ENCODE measurements around the gene SERPINA9.
"Not testable (repeated sequence)": the region's sequence is repeated elsewhere in the genome, so short reads cannot be mapped to it uniquely, and the experiment has no call there.

Gene SERPINA9

DNA sequence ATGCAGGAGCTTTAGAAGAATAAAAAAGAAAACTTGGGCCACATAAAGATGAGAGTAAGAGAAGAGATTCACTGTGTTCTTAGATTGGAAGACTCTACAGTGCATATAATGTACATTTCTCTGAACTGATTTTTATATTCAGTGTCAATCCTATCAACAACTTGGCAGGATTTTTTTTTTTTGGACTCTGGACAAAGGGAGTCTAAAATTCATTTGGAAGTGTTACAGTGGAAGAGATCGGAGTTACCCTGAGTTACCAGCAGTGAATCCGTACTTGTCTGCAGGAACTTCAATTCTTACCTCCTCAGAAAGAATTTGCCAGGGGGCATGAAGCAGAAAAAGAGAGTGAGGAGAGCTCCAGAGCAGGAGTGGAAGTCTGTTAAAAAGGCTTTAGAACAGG, 47.4 kb downstream of the SERPINA9 start:
- no peak for DNase-seq (ENCODE audit: low read depth in 2 of 2, low spot score in 1 of 2)

DNA sequence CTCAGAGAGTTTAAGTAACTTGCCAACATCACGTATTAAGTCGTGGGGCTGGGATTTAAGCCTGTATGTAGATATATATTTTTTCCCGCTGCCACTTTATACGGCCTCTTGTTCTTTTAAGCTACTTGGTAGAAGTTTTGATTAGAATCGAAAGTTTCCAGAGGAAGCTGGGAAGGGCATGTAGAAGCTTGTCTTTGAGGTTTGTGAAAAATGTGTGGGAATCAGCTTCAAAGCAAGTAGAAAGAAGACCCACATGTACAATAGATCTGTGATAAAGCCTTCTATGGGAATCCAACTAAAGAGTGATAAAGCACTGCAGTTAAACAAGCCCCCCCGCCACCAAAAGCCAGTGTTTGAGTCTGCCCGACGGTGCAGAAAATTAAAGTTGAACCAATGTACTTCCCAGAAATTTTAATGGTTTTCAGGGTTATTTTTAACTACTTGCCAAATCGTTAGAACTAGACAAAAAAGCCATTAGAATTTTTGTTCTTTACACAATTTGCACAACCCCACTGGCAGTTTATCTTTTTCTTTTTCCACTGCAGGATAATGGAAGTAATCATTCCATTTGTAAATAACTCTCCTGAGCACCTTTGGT, 48.9 kb downstream of the SERPINA9 start:
- no peak for DNase-seq (ENCODE audit: low read depth in 2 of 2, low spot score in 1 of 2)

DNA sequence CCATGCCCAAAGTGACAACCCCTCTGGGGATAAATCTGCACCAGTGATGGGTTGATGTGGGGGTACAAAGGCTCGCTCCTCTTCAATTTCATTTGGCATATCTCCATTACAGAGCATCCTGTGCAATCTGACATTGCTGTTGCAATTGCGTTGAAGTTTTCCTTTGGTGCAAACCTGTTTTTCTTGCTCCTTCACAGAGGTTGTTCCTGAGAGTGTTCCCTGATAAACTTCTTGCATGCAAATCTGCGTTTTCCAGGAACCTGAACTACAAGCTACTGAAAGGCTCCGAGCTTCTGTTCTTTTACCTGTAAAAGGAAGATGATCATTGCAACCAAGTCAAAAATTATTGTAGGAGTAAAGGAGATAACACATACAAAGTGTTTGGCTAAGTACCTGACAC, 49.5 kb downstream of the SERPINA9 start:
- DNase-seq (ENCODE audit: low read depth in 2 of 2, low spot score in 1 of 2): no peak

DNA sequence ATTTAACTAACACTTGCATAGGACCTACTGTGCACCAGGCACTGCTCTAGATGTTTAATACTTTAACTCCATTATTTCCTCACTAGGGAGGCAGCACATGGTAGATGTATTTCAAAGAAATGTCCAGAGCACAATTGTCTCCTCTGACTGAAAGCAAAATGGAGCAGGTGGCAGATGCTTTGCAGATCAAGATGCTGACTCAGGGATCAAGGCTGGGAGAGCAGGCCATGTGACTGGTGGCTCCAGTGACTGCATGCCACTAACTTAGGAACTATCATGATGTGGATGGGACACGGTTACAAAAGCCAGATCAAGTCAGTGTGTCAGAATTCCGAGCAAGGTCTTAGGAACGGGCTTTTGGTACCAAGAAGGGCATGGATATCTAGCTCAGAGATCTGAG, 51.6 kb downstream of the SERPINA9 start:
- DNase-seq (ENCODE audit: low read depth in 2 of 2, low spot score in 1 of 2): no peak

DNA sequence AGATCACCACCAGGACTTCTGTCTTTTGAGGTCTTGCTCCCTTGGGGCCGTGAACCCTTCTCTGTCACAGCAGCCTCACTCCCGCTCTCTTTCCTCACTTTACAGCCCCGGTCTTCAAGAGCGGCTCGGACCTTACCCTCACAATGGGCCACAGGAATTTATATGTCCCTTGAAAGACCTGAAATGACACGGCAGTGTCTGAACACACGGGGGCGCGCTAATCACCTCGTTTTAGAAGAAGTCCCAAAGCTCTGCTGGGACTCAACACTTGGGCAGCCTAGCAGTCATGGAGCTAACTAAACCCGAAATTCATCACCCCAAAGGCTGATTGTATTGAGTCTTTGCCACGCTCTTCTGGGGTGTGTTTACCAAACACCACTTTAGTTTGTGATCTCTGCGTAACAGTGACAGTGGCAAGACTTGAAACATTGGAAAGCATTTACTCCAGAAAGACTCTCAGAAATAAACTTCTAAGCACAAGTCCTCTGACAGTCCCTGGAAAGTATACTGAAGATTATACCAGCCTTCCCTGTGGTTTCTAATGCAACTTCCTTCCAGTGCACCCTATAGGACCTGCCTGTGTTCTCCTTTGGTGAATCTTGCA, 52.4 kb downstream of the SERPINA9 start:
- DNase-seq (ENCODE audit: low read depth in 2 of 2, low spot score in 1 of 2): peak in 1 of 2 donors; percentile 11

DNA sequence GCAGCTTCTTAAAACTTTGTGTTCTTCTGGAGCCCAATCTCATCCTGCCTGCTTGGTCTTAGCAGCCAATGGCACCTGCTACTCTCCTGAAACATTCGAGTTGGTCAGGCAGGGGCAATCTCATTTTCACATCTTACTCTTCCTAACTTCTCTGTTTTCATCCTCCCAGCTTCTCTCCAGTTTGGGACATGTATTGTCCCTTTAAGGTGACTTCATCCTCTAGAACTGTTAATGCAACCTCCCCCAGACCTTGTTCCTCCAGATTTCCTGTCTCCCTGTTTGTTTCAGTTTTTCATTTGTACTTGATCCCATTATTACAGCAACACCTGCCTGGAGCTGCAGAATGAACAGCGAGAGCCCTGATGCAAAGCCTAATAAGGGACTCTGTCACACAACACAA, 54.7 kb downstream of the SERPINA9 start:
- DNase-seq (ENCODE audit: low read depth in 2 of 2, low spot score in 1 of 2): no peak

DNA sequence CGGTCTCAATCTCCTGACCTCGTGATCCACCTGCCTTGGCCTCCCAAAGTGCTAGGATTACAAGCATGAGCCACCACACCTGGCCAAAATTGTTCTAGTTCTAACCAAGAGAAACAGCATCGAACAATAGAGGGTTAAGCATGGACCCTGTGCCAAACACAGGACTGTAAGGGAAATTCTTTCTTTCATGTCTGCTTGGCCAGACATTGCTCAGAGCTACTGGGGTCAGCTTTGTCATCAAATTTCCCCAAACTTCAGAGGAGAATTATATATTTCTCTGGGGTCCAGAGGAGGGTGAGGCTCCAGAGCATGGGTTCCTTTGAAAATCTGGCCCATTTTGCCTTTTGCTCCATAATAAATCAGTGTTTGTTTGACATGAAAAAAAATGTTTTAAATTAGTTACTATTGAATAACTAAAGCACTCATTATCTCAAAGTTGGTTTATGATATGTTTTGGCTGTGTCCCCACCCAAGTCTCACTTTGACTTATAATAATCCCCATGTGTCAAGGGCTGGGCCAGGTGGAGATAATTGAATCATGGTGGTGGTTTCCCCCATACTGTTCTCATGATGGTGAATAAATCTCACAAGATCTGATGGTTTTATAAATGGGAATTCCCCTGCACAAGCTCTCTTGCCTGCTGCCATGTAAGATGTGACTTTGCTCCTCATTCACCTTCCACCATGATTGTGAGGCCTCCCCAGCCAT, 58.3 kb downstream of the SERPINA9 start:
- DNase-seq (ENCODE audit: low read depth in 2 of 2, low spot score in 1 of 2): not testable (repeated sequence)
